NCI-H774 (cell line): ENCODE results near the gene CNTN1.

Experiments used
- DNase-seq: peaks from one replicate; lab custom pipeline; 2025; lab: John Stamatoyannopoulos, UW

The CNTN1 gene

GRCh38 chr12:40853221-40853620, 161.0 kb downstream of the CNTN1 start:
- no peak for DNase-seq

- DNase-seq, result no peak
These were observed 162.4 kb downstream of the CNTN1 start for GRCh38 chr12:40854604-40855003.

- DNase-seq, result no peak
These were observed 172.7 kb downstream of the CNTN1 start for GRCh38 chr12:40864891-40865290.

- DNase-seq, result no peak
These were observed 178.7 kb downstream of the CNTN1 start for GRCh38 chr12:40870981-40871380.

GRCh38 chr12:40874868-40875267, 182.6 kb downstream of the CNTN1 start:
- no peak for DNase-seq

GRCh38 chr12:40889329-40889728, 197.1 kb downstream of the CNTN1 start:
- no peak for DNase-seq

GRCh38 chr12:40892528-40892927, 200.3 kb downstream of the CNTN1 start:
- no peak for DNase-seq

- no peak for DNase-seq
These were observed 206.3 kb downstream of the CNTN1 start for GRCh38 chr12:40898505-40898904.

- DNase-seq, result no peak
These were observed 210.8 kb downstream of the CNTN1 start for GRCh38 chr12:40903040-40903439.

GRCh38 chr12:40907115-40907527, 214.9 kb downstream of the CNTN1 start:
- DNase-seq, result no peak

- DNase-seq, result no peak
These were observed 219.4 kb downstream of the CNTN1 start for GRCh38 chr12:40911676-40912075.

- no peak for DNase-seq
These were observed 222.9 kb downstream of the CNTN1 start for GRCh38 chr12:40915172-40915571.

- no peak for DNase-seq
These were observed 225.3 kb downstream of the CNTN1 start for GRCh38 chr12:40917561-40917960.

- DNase-seq, result no peak
These were observed 229.4 kb downstream of the CNTN1 start for GRCh38 chr12:40921563-40922163.

- DNase-seq, result no peak
These were observed 245.7 kb downstream of the CNTN1 start for GRCh38 chr12:40937891-40938290.

- no peak for DNase-seq
These were observed 250.1 kb downstream of the CNTN1 start for GRCh38 chr12:40942326-40942725.

GRCh38 chr12:40945772-40946171, 253.5 kb downstream of the CNTN1 start:
- no peak for DNase-seq

GRCh38 chr12:40946612-40947194, 254.5 kb downstream of the CNTN1 start:
- peak; percentile 30 for DNase-seq

GRCh38 chr12:40947797-40948196, 255.6 kb downstream of the CNTN1 start:
- no peak for DNase-seq

GRCh38 chr12:40953076-40953475, 260.8 kb downstream of the CNTN1 start:
- no peak for DNase-seq

GRCh38 chr12:40957417-40957816, 265.2 kb downstream of the CNTN1 start:
- no peak for DNase-seq

- no peak for DNase-seq
These were observed 266.8 kb downstream of the CNTN1 start for GRCh38 chr12:40959041-40959440.

- no peak for DNase-seq
These were observed 271.5 kb downstream of the CNTN1 start for GRCh38 chr12:40963751-40964150.

GRCh38 chr12:40969796-40970195, 277.6 kb downstream of the CNTN1 start:
- DNase-seq, result no peak
